HepG2 (cell line): ENCODE measurements around the gene FEV. TPM values are rescaled to one million over a fixed set of nuclear protein-coding genes. Genes with fewer than 3 reads are reported as not detected.

Experiments used
- CAMTA2 ChIP-seq: sonication (generic); formaldehyde crosslinking; IDR thresholded peaks from 2 replicates; pipeline ENCODE4 v1.4.0; 2020; ENCODE audit warnings: mild to moderate bottlenecking, missing genetic modification reagents, borderline replicate concordance
- CBX2 ChIP-seq, 2 experiments: fragments of 200-600 bp in 1 of 2; sonication (generic); formaldehyde crosslinking in 1 of 2; IDR thresholded peaks; 2 replicates each; pipeline versions ENCODE4 v1.7.0 to v1.8.1; 2018 to 2022; ENCODE audit warnings: low read depth in 2 of 2, low read length in 1 of 2, mild to moderate bottlenecking in 1 of 2, missing genetic modification reagents in 1 of 2
- CTCF ChIP-seq: sonication (generic); formaldehyde crosslinking; IDR thresholded peaks from 2 replicates; pipeline ENCODE4 v1.5.0; 2020; ENCODE audit warnings: mild to moderate bottlenecking, missing genetic modification reagents, moderate library complexity
- E2F5 ChIP-seq: sonication (generic); formaldehyde crosslinking; conservative IDR thresholded peaks from 2 replicates; pipeline ENCODE4 v1.4.0; 2020; ENCODE audit warnings: missing genetic modification reagents
- HNF4A ChIP-seq: sonication (generic); formaldehyde crosslinking; IDR thresholded peaks from 2 replicates; pipeline ENCODE4 v1.4.0; 2020; ENCODE audit warnings: missing genetic modification reagents
- MTF2 ChIP-seq: sonication (generic); formaldehyde crosslinking; IDR thresholded peaks from 2 replicates; pipeline ENCODE4 v1.5.0; 2020; ENCODE audit warnings: missing genetic modification reagents, borderline replicate concordance
- MXI1 ChIP-seq: IDR thresholded peaks from 3 replicates; pipeline ENCODE4 v1.6.1; 2012; ENCODE audit warnings: low read depth, low read length, inconsistent platforms, borderline replicate concordance
- NBN ChIP-seq: fragments of 450-650 bp; conservative IDR thresholded peaks from 2 replicates; pipeline ENCODE4 v1.6.1; 2017
- RFXAP ChIP-seq: sonication (generic); formaldehyde crosslinking; IDR thresholded peaks from 2 replicates; pipeline ENCODE4 v1.4.0; 2020; ENCODE audit warnings: missing genetic modification reagents, borderline replicate concordance
- TP53 ChIP-seq: sonication (generic); formaldehyde crosslinking; conservative IDR thresholded peaks from 2 replicates; pipeline ENCODE4 v1.4.0; 2020; ENCODE audit warnings: missing genetic modification reagents
- TRIM22 ChIP-seq: fragments of 450-650 bp; IDR thresholded peaks from 2 replicates; pipeline ENCODE4 v1.6.1; 2017
- ZFP36L1 ChIP-seq: sonication (generic); formaldehyde crosslinking; IDR thresholded peaks from 2 replicates; pipeline ENCODE4 v1.8.0; 2022; ENCODE audit warnings: mild to moderate bottlenecking, missing genetic modification reagents, moderate library complexity
- ZIK1 ChIP-seq: sonication (generic); formaldehyde crosslinking; IDR thresholded peaks from 2 replicates; pipeline ENCODE4 v1.5.0; 2020; ENCODE audit warnings: mild to moderate bottlenecking, low read depth, missing genetic modification reagents, borderline replicate concordance
- ZMYM4 ChIP-seq: sonication (generic); formaldehyde crosslinking; IDR thresholded peaks from 2 replicates; pipeline ENCODE4 v1.8.1; 2023; ENCODE audit warnings: mild to moderate bottlenecking, missing genetic modification reagents
- ZNF34 ChIP-seq: sonication (generic); formaldehyde crosslinking; IDR thresholded peaks from 2 replicates; pipeline ENCODE4 v1.4.0; 2020; ENCODE audit warnings: mild to moderate bottlenecking, missing genetic modification reagents, borderline replicate concordance
- ZNF44 ChIP-seq: sonication (generic); formaldehyde crosslinking; IDR thresholded peaks from 2 replicates; pipeline ENCODE4 v1.5.1; 2020; ENCODE audit warnings: mild to moderate bottlenecking, missing genetic modification reagents
- ZNF652 ChIP-seq: IDR thresholded peaks from 2 replicates; pipeline ENCODE4 v1.6.1; 2016; ENCODE audit warnings: low read depth, borderline replicate concordance
- polyA plus RNA-seq, 8 experiments: library from polyadenylated mRNA; depleted of rRNA in 3 of 8; stranded (reverse) in 7 of 8; unstranded in 1 of 8; fragments of >200 nt; fragmentation: Illumina TruSeq in 4 of 8; extraction: Trizol in 4 of 8; gene quantifications; 2 replicates each; pipeline versions ENCODE4 v1.2.1 to v1.2.3, GENCODE V29; 2011 to 2016; ENCODE audit warnings: low read depth in 4 of 8, missing spikeins in 1 of 8, mixed read lengths in 1 of 8; ENCODE audit not compliant: insufficient read depth in 1 of 8
- total RNA-seq, 5 experiments: library from RNA; depleted of rRNA; stranded (reverse); fragments of >200 nt; fragmentation: Illumina TruSeq; extraction: Trizol; gene quantifications; 2 replicates each; pipeline ENCODE4 v1.2.3, GENCODE V29; 2016; ENCODE audit warnings: low read depth in 1 of 5
- TF ChIP-seq, protein P1 (sequence below): sonication (generic); formaldehyde crosslinking; IDR thresholded peaks from 2 replicates; pipeline ENCODE4 v1.4.0; 2020; ENCODE audit warnings: missing genetic modification reagents, mild to moderate bottlenecking, borderline replicate concordance
- TF ChIP-seq, protein P2 (sequence below): IDR thresholded peaks from 2 replicates; pipeline ENCODE4 v1.6.1; 2012; ENCODE audit warnings: low read length, improper control_type of control experiment

The FEV gene
- total and polyA plus RNA-seq, 2 of the 13 experiments (the other 11 are each of a cell fraction or from before 2014, with no cell fraction given): not detected

- TF ChIP-seq ZMYM4 (peak; percentile 41; the same call in 1 of the 2 replicates), ZNF652 (CRISPR knock-in tag) (no peak), TP53 (CRISPR knock-in tag) (no peak), MXI1 (no peak), HNF4A (CRISPR knock-in tag) (no peak), CAMTA2 (CRISPR knock-in tag) (no peak), RFXAP (CRISPR knock-in tag) (no peak), ZNF44 (no peak), CTCF (CRISPR knock-in tag) (peak; percentile 98), NBN (no peak), ZNF34 (CRISPR knock-in tag) (no peak), CBX2 (IDR thresholded peaks at IDR 0.05; ENCODE audit: low read depth, low read length) (no peak), CBX2 (CRISPR knock-in tag; IDR thresholded peaks at IDR 0.05; ENCODE audit: low read depth) (no peak), ZFP36L1 (CRISPR knock-in tag) (no peak), TRIM22 (no peak), E2F5 (CRISPR knock-in tag) (no peak), ZIK1 (CRISPR knock-in tag) (no peak), MTF2 (peak; percentile 99)
- TF ChIP-seq, protein P1, sequence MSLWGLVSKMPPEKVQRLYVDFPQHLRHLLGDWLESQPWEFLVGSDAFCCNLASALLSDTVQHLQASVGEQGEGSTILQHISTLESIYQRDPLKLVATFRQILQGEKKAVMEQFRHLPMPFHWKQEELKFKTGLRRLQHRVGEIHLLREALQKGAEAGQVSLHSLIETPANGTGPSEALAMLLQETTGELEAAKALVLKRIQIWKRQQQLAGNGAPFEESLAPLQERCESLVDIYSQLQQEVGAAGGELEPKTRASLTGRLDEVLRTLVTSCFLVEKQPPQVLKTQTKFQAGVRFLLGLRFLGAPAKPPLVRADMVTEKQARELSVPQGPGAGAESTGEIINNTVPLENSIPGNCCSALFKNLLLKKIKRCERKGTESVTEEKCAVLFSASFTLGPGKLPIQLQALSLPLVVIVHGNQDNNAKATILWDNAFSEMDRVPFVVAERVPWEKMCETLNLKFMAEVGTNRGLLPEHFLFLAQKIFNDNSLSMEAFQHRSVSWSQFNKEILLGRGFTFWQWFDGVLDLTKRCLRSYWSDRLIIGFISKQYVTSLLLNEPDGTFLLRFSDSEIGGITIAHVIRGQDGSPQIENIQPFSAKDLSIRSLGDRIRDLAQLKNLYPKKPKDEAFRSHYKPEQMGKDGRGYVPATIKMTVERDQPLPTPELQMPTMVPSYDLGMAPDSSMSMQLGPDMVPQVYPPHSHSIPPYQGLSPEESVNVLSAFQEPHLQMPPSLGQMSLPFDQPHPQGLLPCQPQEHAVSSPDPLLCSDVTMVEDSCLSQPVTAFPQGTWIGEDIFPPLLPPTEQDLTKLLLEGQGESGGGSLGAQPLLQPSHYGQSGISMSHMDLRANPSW (CRISPR knock-in tag): no peak
- TF ChIP-seq, protein P2, sequence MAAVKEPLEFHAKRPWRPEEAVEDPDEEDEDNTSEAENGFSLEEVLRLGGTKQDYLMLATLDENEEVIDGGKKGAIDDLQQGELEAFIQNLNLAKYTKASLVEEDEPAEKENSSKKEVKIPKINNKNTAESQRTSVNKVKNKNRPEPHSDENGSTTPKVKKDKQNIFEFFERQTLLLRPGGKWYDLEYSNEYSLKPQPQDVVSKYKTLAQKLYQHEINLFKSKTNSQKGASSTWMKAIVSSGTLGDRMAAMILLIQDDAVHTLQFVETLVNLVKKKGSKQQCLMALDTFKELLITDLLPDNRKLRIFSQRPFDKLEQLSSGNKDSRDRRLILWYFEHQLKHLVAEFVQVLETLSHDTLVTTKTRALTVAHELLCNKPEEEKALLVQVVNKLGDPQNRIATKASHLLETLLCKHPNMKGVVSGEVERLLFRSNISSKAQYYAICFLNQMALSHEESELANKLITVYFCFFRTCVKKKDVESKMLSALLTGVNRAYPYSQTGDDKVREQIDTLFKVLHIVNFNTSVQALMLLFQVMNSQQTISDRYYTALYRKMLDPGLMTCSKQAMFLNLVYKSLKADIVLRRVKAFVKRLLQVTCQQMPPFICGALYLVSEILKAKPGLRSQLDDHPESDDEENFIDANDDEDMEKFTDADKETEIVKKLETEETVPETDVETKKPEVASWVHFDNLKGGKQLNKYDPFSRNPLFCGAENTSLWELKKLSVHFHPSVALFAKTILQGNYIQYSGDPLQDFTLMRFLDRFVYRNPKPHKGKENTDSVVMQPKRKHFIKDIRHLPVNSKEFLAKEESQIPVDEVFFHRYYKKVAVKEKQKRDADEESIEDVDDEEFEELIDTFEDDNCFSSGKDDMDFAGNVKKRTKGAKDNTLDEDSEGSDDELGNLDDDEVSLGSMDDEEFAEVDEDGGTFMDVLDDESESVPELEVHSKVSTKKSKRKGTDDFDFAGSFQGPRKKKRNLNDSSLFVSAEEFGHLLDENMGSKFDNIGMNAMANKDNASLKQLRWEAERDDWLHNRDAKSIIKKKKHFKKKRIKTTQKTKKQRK: no peak
Measured at GRCh38 chr2:218995972-218996711, 11.2 kb upstream of the FEV start (continued).
